Measurements from ENCODE around the gene ZNF428.

Gene ZNF428

GRCh38 chr19:43569657-43570056, 49.8 kb downstream of the ZNF428 start:
- no peak for DNase-seq

DNA sequence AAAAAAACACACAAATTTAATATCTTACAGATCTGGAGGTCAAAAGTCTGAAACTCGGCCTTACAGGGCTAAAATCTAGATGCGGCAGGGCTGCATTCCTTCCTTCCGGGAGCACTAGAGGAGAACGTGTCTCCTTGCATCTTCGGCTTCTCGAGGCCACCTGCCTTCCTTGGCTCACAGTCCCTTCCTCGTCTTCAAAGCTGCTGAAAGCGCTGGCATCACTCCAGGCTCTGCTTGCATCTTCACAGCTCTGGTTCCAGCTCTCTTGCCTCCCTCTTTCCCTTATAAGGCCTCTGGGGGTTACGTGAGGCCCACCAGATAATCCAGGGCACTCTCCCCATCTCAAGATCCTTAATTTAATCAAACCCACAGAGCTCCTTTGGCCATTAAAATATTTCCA, 54.6 kb downstream of the ZNF428 start:
- DNase-seq: peak in 10 of 56 donors; percentile 2 to 35 (median 12)

GRCh38 chr19:43563816-43564457, 55.5 kb downstream of the ZNF428 start:
- no peak for DNase-seq

GRCh38 chr19:43562698-43563241, 56.7 kb downstream of the ZNF428 start:
- peak in 53 of 56 donors; percentile 10 to 88 (median 63) for DNase-seq

GRCh38 chr19:43562226-43562697, 57.2 kb downstream of the ZNF428 start:
- no peak for DNase-seq

DNA sequence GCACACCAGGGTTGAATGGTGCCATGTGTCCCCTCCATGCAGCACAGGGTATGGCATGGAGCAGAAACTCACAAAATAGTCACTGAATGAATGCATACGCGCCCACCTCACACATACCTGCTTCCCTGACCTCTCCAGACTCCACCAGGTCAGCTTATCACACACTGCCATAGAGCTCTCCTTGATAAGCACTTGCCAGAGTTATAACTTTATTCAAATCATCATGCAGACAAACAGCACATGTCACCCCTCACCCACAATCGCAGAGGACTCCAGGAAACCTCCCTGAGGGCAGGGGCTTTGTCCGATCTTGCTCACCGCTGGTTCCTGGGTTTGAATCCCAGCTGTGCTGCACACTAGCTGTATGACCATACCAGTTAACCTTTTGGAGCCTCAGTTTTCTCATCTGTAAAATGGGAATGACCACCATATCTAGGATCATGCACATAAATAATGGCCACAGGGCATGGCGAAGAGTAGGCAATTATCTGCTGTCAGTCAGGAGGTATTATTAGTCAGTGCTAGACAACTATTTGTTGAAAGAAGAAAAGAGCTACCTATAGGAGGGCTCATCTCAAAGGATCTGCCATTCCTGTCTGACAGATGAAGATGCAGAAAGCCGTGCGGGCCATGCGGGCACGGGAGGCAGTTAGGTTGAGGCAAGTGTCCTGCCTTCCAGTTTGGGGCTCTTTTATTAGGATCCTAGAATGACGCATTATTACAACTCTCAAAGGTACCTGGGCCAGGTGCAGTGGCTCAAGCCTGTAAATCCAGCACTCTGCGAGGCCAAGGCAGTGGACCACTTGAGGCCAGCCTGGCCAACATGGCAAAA, 58.1 kb downstream of the ZNF428 start:
- no peak for DNase-seq

DNA sequence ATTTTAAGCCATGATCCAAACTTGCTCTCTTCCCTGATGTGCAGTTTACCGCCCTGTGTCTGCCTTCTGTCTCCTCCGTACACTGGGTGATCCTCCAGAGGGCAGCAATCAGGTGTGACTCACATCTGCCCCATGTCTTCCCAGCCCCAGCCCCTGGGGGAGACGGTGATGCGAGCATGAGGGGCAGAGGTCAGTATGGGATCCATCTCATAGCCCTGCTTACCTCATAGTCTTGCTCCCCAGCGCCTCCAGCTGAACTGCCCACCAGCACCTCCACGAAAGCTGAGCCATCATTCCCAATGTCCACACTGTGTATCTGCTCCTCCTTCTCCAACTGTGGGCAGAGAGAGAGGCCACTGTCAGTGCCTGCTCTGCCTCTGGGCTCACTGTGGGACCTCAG, 58.7 kb downstream of the ZNF428 start:
- DNase-seq: peak in 1 of 56 donors; percentile 7
